A673 (cell line): ENCODE results near the gene CTNNBL1. TPM values are rescaled to one million over a fixed set of nuclear protein-coding genes. Genes with fewer than 3 reads are reported as not detected.
"Not testable (repeated sequence)": the region's sequence is repeated elsewhere in the genome, so short reads cannot be mapped to it uniquely, and the experiment has no call there.

Experiments
- BruUV-seq: library from RNA; stranded (reverse); fragments of 400-500 nt; replicated peaks from 2 replicates; lab custom pipeline; 2021; lab: Mats Ljungman, UMichigan
- CTCF ChIA-PET: fragments of 300-600 bp; sonication (Branson Sonifier 250); formaldehyde crosslinking; loops from one replicate; lab custom pipeline; 2022; ENCODE audit warnings: antibody characterized with exemption; lab: Charles Lee
- POLR2A ChIA-PET: fragments of 300-600 bp; sonication (Branson Sonifier 250); formaldehyde crosslinking; loops from one replicate; lab custom pipeline; 2022; ENCODE audit warnings: antibody characterized with exemption; ENCODE audit not compliant: low non-redundant PET; lab: Charles Lee
- DNase-seq: peaks from one replicate; pipeline ENCODE4 v3.0.0-alpha.2; 2015; ENCODE audit warnings: low spot score
- H3K27ac ChIP-seq: fragments of 200-600 bp; sonication (generic); 2 replicates; pipeline ENCODE4 v1.5.1; 2016; ENCODE audit warnings: mixed run types, low read depth, mild to moderate bottlenecking, mixed read lengths, antibody characterized with exemption, low read length; ENCODE audit not compliant: poor library complexity, severe bottlenecking
- H3K27me3 ChIP-seq: fragments of 200-600 bp; sonication (generic); replicated peaks from 2 replicates; pipeline ENCODE4 v1.6.1; 2017; ENCODE audit warnings: mixed run types, low read depth, mild to moderate bottlenecking, mixed read lengths, antibody characterized with exemption, low read length; ENCODE audit not compliant: insufficient read depth, poor library complexity
- H3K36me3 ChIP-seq: fragments of 200-600 bp; sonication (generic); 2 replicates; pipeline ENCODE4 v1.6.1; 2016; ENCODE audit warnings: mixed run types, mild to moderate bottlenecking, mixed read lengths, antibody characterized with exemption, low read length; ENCODE audit not compliant: insufficient read depth, poor library complexity, severe bottlenecking
- H3K4me1 ChIP-seq: fragments of 200-600 bp; sonication (generic); 2 replicates; pipeline ENCODE4 v1.6.1; 2017; ENCODE audit warnings: mixed run types, mild to moderate bottlenecking, mixed read lengths, antibody characterized with exemption, low read length; ENCODE audit not compliant: insufficient read depth, poor library complexity, severe bottlenecking
- H3K4me3 ChIP-seq: fragments of 200-600 bp; sonication (generic); 2 replicates; pipeline ENCODE4 v1.5.1; 2016; ENCODE audit warnings: low read depth, mixed run types, mild to moderate bottlenecking, mixed read lengths, low read length; ENCODE audit not compliant: poor library complexity, severe bottlenecking
- H3K9me3 ChIP-seq: fragments of 200-600 bp; sonication (generic); 2 replicates; pipeline ENCODE4 v1.6.1; 2016; ENCODE audit warnings: mixed run types, low read depth, mild to moderate bottlenecking, mixed read lengths, antibody characterized with exemption, low read length; ENCODE audit not compliant: poor library complexity, severe bottlenecking
- CTCF ChIP-seq: fragments of 300-800, 200-600 bp; sonication (generic); conservative IDR thresholded peaks from 2 replicates; pipeline ENCODE4 v1.5.1; 2017; ENCODE audit warnings: low read depth, mild to moderate bottlenecking, antibody characterized with exemption, low read length, moderate library complexity, mixed read lengths
- EZH2 ChIP-seq: fragments of 200-600 bp; sonication (generic); IDR thresholded peaks from 2 replicates; pipeline ENCODE4 v1.6.1; 2017; ENCODE audit warnings: borderline replicate concordance, low read depth, mild to moderate bottlenecking, mixed read lengths, antibody characterized with exemption, low read length; ENCODE audit not compliant: poor library complexity, severe bottlenecking
- intact Hi-C: fragments of 100-400 bp; cut with micrococcal nuclease; formaldehyde crosslinking; loops from one replicate; pipeline ENCODE4 v1.10.0; 2022; ENCODE audit not compliant: unreplicated experiment
- total RNA-seq: library from RNA; stranded (reverse); gene quantifications from 2 replicates; pipeline ENCODE4 v1.2.3, GENCODE V29; 2021

The CTNNBL1 gene
- total RNA-seq, 1 experiment from 2014 or later: 88.5 TPM

- no TSS peak for BruUV-seq
- DNase-seq: no peak
- intact Hi-C loops: no loop called here
- Histone ChIP-seq H3K27ac (no peak overlapping the region), H3K4me3 (no peak overlapping the region), H3K9me3 (no peaks in the 10 kb centered on the region), H3K36me3 (no peaks in the 10 kb centered on the region), H3K4me1 (no peaks in the 10 kb centered on the region), H3K27me3 (peaks cover 4% of the 10 kb centered on the region)
- ChIA-PET CTCF (interaction anchor here (0.6 kb wide), 1 partner anchor 67 kb away, joined by 4 read pairs; no protein-coding TSS in a partner anchor), POLR2A (no interaction called here)
- TF ChIP-seq CTCF (no peak), EZH2 (no peak)
Measured at GRCh38 chr20:37681384-37682112, 12.3 kb upstream of the CTNNBL1 start.

DNA sequence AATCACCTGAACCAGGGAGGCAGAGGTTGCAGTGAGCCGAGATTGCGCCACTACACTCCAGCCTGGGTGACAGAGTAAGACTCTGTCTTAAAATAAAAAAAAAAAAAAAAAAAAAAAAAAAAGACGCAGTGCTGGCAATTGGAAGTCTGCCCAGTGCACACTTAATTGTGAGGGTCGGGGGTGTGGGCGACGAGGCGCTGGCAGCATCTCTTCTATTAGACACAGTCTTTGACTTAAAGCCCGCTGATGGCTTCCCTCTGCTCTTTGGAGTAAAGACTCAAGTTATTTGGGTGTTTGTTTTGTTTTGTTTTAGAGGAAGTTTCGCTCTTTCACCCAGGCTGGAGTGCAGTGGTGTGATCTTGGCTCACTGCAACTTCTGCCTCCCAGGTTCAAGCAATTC lies 10.7 kb upstream of the CTNNBL1 start:
- H3K27me3 ChIP-seq, H3K9me3 ChIP-seq, H3K36me3 ChIP-seq, BruUV-seq, H3K4me3 ChIP-seq, POLR2A ChIA-PET, H3K4me1 ChIP-seq, intact Hi-C loops, H3K27ac ChIP-seq, CTCF ChIA-PET: not testable (repeated sequence)
- peak; percentile 30 for DNase-seq

- Histone ChIP-seq H3K4me1 (no peaks in the 10 kb centered on the region), H3K9me3 (no peaks in the 10 kb centered on the region), H3K27ac (no peak overlapping the region), H3K36me3 (no peaks in the 10 kb centered on the region), H3K4me3 (no peak overlapping the region), H3K27me3 (peaks cover 16% of the 10 kb centered on the region)
- DNase-seq: no peak
- CTCF ChIA-PET: interaction anchor here (0.6 kb wide), 2 partner anchors 135 to 1122 kb away, joined by 4 read pairs; no protein-coding TSS in a partner anchor
- POLR2A ChIA-PET: no interaction called here
- TF ChIP-seq CTCF: no peak
- TF ChIP-seq EZH2: no peak
- intact Hi-C loops: no loop called here
- BruUV-seq: no TSS peak
Measured at GRCh38 chr20:37686762-37687477, 6.9 kb upstream of the CTNNBL1 start.
